Astrocyte of the cerebellum (primary cell): ENCODE measurements around the gene ZSWIM6.

Source experiments
- DNase-seq: peaks from one replicate; pipeline ENCODE4 v3.0.0-alpha.2; 2011; ENCODE audit warnings: low read depth
- H3K4me3 ChIP-seq: 2 replicates; pipeline ENCODE4 v1.5.1; 2011; ENCODE audit warnings: mild to moderate bottlenecking, low read depth, low read length, moderate library complexity
- CTCF ChIP-seq: IDR thresholded peaks from 2 replicates; pipeline ENCODE4 v1.5.1; 2012; ENCODE audit warnings: low read length, low read depth, moderate library complexity, mild to moderate bottlenecking; ENCODE audit errors: missing control alignments
- in situ Hi-C: cut with HindIII; loops from 2 replicates; pipeline ENCODE4 v1.10.0; 2017; ENCODE audit warnings: low sequenced_read_pairs

ZSWIM6 gene

DNA sequence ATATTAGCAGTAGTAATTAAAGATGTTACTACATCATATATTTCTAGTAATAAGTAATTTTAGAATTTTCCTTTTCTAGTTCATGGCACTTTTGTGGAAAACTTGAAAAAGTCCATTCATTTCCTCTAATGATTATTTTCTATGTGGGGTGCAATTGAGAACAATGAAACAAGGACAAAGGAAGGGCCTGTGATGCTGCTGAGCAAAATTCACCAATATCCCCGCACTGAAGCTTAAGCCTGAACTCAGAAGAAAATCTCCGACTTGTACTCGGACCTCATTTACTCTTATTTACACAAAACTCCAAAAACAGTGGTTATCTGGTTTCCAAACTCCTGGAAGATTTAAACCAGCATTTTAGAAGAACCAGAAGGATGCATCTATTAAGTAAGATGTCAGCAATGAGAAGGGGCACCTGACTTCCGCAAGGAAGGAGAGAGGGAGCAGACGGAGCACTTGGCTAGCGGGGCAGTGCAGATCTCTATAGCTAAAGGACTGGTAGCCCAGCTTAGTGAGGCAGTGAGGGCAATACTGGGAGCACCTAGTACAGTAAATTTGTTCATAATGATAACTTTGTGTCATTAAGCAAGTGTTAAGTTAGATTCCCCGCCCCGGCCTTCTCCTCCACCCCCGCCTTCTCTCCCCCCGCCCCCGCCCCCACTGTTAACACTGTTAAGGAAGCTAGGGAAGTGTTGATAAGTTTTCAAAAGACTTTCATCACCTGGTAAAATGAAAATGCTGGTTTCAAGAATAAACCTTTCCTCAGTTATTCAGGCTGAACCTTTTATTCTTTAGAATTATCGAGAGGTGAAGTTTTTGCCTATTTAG, 123.3 kb downstream of the ZSWIM6 start:
- no peak for DNase-seq
- H3K4me3 ChIP-seq, result no peak overlapping the region
- in situ Hi-C loops, result no loop called here
- TF ChIP-seq CTCF, result no peak

DNA sequence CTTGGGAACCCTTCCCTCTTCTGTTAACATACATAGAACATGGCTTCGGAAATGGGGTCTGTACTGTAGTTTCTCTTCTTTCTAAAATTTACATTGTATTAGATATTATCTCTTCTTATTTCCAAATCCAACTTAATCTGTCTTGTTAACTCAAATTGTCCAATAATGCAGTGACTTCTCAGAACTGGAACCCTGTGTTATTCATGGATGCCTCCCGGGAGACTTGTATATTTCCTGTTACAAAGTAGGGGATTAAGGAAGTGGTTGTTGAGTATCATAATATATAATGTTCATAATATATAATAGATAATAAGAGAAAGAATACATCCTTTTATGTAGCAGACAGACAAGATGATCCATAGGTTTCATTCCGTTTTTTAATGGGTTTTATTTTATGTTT, 128.4 kb downstream of the ZSWIM6 start:
- TF ChIP-seq CTCF, result no peak
- no peak for DNase-seq
- in situ Hi-C loops, result no loop called here
- H3K4me3 ChIP-seq, result no peak overlapping the region

GRCh38 chr5:61461417-61461816, 129.4 kb downstream of the ZSWIM6 start:
- no peak for DNase-seq
- no peak overlapping the region for H3K4me3 ChIP-seq
- in situ Hi-C loops, result no loop called here
- TF ChIP-seq CTCF, result no peak

- in situ Hi-C loops, result no loop called here
- no peak for DNase-seq
- H3K4me3 ChIP-seq, result no peak overlapping the region
- no peak for TF ChIP-seq CTCF
Observed at GRCh38 chr5:61461926-61462325, 129.9 kb downstream of the ZSWIM6 start.

DNA sequence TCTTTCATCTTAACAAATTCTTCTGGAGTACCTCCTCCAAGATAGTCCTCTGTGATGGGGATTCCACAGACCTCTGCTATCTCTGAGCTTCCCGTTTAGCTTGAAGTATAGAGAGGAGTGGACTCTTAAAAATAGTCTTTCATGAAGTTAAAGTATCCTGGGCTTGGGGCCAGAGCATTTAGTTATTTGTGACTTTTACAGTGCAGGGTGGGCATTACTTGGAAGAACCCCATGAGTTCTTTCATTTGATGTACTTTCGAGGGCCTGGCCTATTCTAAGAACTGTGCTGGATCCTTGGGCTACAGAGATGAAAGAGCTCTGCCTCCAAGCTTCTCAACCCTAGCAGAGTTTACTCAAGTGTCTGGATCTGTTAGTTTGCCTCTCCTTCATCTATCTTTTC, 131.5 kb downstream of the ZSWIM6 start:
- H3K4me3 ChIP-seq, result no peak overlapping the region
- DNase-seq, result no peak
- in situ Hi-C loops, result no loop called here
- TF ChIP-seq CTCF, result no peak

DNA sequence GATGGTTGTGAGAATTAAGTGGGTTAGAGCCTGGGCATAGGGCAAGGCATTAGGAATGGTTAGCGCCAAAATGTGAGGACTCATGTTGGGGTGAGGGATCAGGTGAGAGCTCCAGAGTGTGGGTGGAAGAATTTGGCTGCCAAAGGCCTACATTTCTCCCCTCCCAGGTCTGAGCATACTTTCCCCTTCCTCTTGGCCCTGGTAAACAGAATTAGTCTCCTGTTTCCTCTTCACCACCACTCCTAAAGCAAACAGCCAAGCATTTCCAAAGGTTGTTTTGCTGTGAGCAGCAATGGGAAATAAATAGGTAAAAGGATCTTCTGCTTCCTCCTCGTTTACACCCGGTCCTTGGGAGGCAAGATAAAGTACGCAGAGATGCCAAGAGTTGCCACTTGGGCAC, 132.5 kb downstream of the ZSWIM6 start:
- no peak for DNase-seq
- no peak for TF ChIP-seq CTCF
- in situ Hi-C loops, result no loop called here
- H3K4me3 ChIP-seq, result no peak overlapping the region
